Activated T-cell treated with anti-CD3 and anti-CD28 coated beads, Interleukin-2, amount 50 U/mL, for 72 hours (primary cell): ENCODE data around the gene KLB. TPM values are rescaled to one million over a fixed set of nuclear protein-coding genes. Genes with fewer than 3 reads are reported as not detected.
"Not testable (repeated sequence)": the region's sequence is repeated elsewhere in the genome, so short reads cannot be mapped to it uniquely, and the experiment has no call there.

Experiments used
- ATAC-seq, 2 donors: fragments of 150-1000 bp; cut with Tn5 transposase; replicated peaks in 1 of 2; 2 replicates each; pipeline ENCODE4 v1.10.0; 2021; ENCODE audit warnings: moderate library complexity in 2 of 2, mild to moderate bottlenecking in 1 of 2
- DNase-seq, 2 donors: peaks; one replicate each; pipeline ENCODE4 v3.0.0; 2021 to 2022; ENCODE audit warnings: mixed read lengths in 1 of 2
- H3K27ac Mint-ChIP-seq: one replicate; pipeline ENCODE4 v1.8.0; 2022; ENCODE audit warnings: mild to moderate bottlenecking, moderate library complexity, mixed read lengths
- H3K27me3 Mint-ChIP-seq: one replicate; pipeline ENCODE4 v1.8.0; 2022; ENCODE audit warnings: low read depth, mixed read lengths
- H3K36me3 Mint-ChIP-seq, 2 donors: one replicate each; pipeline ENCODE4 v1.8.0; 2022; ENCODE audit warnings: mixed read lengths in 2 of 2, mild to moderate bottlenecking in 1 of 2; ENCODE audit not compliant: insufficient read depth in 2 of 2
- H3K4me1 Mint-ChIP-seq: one replicate; pipeline ENCODE4 v1.8.0; 2022; ENCODE audit warnings: low read depth, mixed read lengths
- H3K4me3 Mint-ChIP-seq, 2 donors: one replicate each; pipeline ENCODE4 v1.8.0; 2022; ENCODE audit warnings: mild to moderate bottlenecking in 2 of 2, mixed read lengths in 2 of 2, moderate library complexity in 2 of 2
- H3K9me3 Mint-ChIP-seq, 2 donors: one replicate each; pipeline ENCODE4 v1.8.0; 2022; ENCODE audit warnings: mixed read lengths in 2 of 2
- total RNA-seq, 2 donors: library from RNA; stranded (reverse); gene quantifications; one replicate each; pipeline ENCODE4 v1.2.3, GENCODE V29; 2022

Gene KLB
- total RNA-seq, 2 donors from 2014 or later, result not detected

- H3K27ac Mint-ChIP-seq, result peak overlapping the region; percentile 100
- H3K27me3 Mint-ChIP-seq, result no peaks in the 10 kb centered on the region
- peaks cover 75% of the 10 kb centered on the region for H3K4me1 Mint-ChIP-seq
- peaks cover 28 to 60% of the 10 kb centered on the region in 2 donors for H3K36me3 Mint-ChIP-seq
- ATAC-seq (no peak), DNase-seq (no peak)
- H3K9me3 Mint-ChIP-seq, result no peaks in the 10 kb centered on the region
- peak overlapping the region; percentile 97 to 99 for H3K4me3 Mint-ChIP-seq
Observed at GRCh38 chr4:39456946-39457763, 50.4 kb downstream of the KLB start.

- DNase-seq, H3K27me3 Mint-ChIP-seq, H3K9me3 Mint-ChIP-seq, ATAC-seq: not testable (repeated sequence)
- peak overlapping the region; percentile 100 for H3K27ac Mint-ChIP-seq
- H3K36me3 Mint-ChIP-seq, result peaks cover 26 to 50% of the 10 kb centered on the region in 2 donors
- peaks cover 69% of the 10 kb centered on the region for H3K4me1 Mint-ChIP-seq
- H3K4me3 Mint-ChIP-seq, result peak overlapping the region; percentile 97 to 99
Observed at GRCh38 chr4:39458161-39458504, 51.4 kb downstream of the KLB start.

GRCh38 chr4:39458505-39459300 is 52.0 kb downstream of the KLB start, which contains the start of the genes LIAS and RPL9:
Gene LIAS, plus strand, starts transcription at chr4:39459056. Its CDS starts 62 bp downstream, at chr4:39459118.
Gene RPL9, minus strand, starts transcription at chr4:39458922. Its CDS starts 483 bp downstream, at chr4:39458439.
- peaks cover 70% of the 10 kb centered on the region for H3K4me1 Mint-ChIP-seq

DNA sequence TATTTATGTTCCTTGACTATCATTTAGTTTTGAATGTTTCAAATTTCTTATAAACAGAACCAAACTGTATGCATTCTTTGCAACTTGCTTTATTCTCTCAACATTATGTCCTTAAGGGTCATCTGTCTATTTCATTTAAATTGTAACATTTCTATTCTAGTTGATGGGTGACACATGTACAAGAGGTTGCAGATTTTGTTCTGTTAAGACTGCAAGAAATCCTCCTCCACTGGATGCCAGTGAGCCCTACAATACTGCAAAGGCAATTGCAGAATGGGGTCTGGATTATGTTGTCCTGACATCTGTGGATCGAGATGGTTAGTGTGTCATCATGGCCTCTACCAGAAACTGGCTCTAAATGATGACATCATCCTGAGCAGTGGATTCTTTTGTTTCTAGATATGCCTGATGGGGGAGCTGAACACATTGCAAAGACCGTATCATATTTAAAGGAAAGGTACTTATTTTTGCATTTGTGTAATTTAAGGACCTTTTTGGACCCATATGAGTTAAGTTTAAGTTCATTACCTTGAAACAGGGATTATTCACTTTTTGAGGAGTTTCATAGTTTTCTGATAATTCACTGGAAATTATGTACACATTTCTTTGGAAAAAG is 58.3 kb downstream of the KLB start:
- H3K36me3 Mint-ChIP-seq, result peaks cover 0 to 15% of the 10 kb centered on the region in 2 donors
- H3K9me3 Mint-ChIP-seq, result no peaks in the 10 kb centered on the region
- ATAC-seq, result peak; percentile 90 to 93

More at GRCh38 chr4:39458505-39459300, 52.0 kb downstream of the KLB start, which contains the start of the genes LIAS and RPL9:
- ATAC-seq (peak; percentile 92 to 93), DNase-seq (peak; percentile 93)
- no peaks in the 10 kb centered on the region for H3K9me3 Mint-ChIP-seq
- H3K27ac Mint-ChIP-seq, result peak within 1 kb of the TSS; percentile 100
- H3K36me3 Mint-ChIP-seq, result peaks cover 23 to 46% of the 10 kb centered on the region in 2 donors
- peak within 1 kb of the TSS; percentile 97 to 99 for H3K4me3 Mint-ChIP-seq
- no peaks in the 10 kb centered on the region for H3K27me3 Mint-ChIP-seq

GRCh38 chr4:39466747-39467146 is 60.0 kb downstream of the KLB start:
- Mint-ChIP-seq H3K36me3 (peaks cover 0 to 16% of the 10 kb centered on the region in 2 donors), H3K4me3 (no peak overlapping the region), H3K9me3 (no peaks in the 10 kb centered on the region), H3K4me1 (peaks cover 27% of the 10 kb centered on the region), H3K27ac (no peak overlapping the region), H3K27me3 (no peaks in the 10 kb centered on the region)
- DNase-seq, result no peak
- ATAC-seq, result no peak

More for the DNA sequence above, 58.3 kb downstream of the KLB start:
- H3K4me1 Mint-ChIP-seq, result peaks cover 40% of the 10 kb centered on the region
- no peaks in the 10 kb centered on the region for H3K27me3 Mint-ChIP-seq
- peak overlapping the region; percentile 96 for H3K27ac Mint-ChIP-seq
- peak in 1 of 2 donors; percentile 23 for DNase-seq
- peak overlapping the region in 1 of 2 donors; percentile 63 for H3K4me3 Mint-ChIP-seq

- Mint-ChIP-seq H3K4me1 (peaks cover 27% of the 10 kb centered on the region), H3K27ac (no peak overlapping the region), H3K4me3 (no peak overlapping the region), H3K27me3 (no peaks in the 10 kb centered on the region), H3K9me3 (no peaks in the 10 kb centered on the region), H3K36me3 (peaks cover 0 to 16% of the 10 kb centered on the region in 2 donors)
- ATAC-seq (no peak), DNase-seq (no peak)
Observed at GRCh38 chr4:39467464-39467863, 60.7 kb downstream of the KLB start.

DNA sequence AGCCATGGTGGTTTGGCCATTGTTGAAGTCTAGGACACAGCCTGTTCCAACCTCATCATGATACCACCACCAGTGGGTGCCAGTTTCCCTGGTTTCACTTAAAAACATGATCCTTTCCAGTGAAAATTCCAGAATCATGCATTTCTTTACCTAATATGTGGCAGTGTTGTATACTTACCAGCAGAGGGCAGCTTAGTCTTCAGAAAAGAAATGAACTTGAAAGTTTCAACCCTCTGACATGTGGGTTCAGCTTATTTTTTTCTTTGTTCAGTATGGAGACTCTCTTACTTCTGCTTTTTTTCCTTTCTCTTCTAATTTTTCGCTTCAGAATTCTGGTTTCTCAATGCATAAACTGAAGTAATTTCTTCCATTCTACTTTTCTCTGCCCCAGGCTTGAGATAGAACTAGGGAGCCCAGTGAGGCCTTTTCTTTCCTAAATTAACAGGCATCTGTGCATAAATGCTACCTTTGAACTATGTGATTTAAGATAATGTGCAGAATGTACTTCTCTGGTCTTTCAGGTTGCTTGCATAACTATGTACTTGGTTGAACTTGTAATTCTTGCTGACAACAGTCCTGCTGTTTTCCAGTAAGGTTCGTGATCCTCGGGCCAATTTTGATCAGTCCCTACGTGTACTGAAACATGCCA is 62.8 kb downstream of the KLB start:
- H3K36me3 Mint-ChIP-seq, result peaks cover 0 to 10% of the 10 kb centered on the region in 2 donors
- no peak overlapping the region for H3K4me3 Mint-ChIP-seq
- H3K4me1 Mint-ChIP-seq, result peaks cover 19% of the 10 kb centered on the region
- no peaks in the 10 kb centered on the region for H3K27me3 Mint-ChIP-seq
- DNase-seq (no peak), ATAC-seq (peak; percentile 45 to 67)
- H3K27ac Mint-ChIP-seq, result peak overlapping the region; percentile 24
- no peaks in the 10 kb centered on the region for H3K9me3 Mint-ChIP-seq

DNA sequence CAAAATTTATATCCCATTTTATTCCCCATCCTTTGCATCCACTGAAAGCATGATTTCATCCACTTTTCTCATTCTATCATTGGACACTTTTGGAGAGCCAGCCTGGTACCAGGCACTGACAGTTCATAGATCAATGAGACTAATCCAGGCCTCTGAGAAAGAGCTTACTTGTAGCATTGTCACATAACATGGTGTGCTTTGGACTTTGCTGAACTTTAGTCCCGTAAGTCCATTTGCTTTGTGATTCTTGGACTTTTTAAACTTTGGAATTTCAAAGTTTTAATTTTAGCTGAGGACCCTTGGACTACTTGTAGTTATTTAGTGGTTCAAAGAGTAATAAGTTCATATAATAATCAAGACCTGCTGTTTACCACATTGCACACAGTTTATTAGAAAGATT is 63.7 kb downstream of the KLB start:
- H3K36me3 Mint-ChIP-seq, result peaks cover 0 to 7% of the 10 kb centered on the region in 2 donors
- H3K4me1 Mint-ChIP-seq, result peaks cover 12% of the 10 kb centered on the region
- ATAC-seq (no peak), DNase-seq (no peak)
- H3K4me3 Mint-ChIP-seq, result no peak overlapping the region
- H3K27ac Mint-ChIP-seq, result no peak overlapping the region
- H3K27me3 Mint-ChIP-seq, result no peaks in the 10 kb centered on the region
- H3K9me3 Mint-ChIP-seq, result no peaks in the 10 kb centered on the region

DNA sequence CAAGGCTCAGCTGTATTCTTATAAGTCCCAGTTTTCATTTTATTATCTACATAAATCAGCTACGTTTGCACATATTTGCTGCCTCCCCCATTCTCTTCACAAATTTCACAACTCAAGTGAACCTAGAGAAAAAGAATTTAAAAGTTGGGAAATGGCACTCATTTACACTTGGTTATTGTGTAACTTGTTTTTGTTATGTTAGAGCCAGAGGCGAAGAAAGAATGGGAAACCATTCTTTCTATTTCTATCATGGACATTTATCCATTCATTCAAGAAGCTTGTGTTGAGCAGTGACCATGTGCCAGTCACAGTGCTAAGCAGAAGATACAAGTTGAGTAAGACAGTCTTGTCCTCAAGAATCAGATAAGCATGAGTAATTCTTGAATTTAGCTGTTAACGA is 65.7 kb downstream of the KLB start:
- Mint-ChIP-seq H3K9me3 (no peaks in the 10 kb centered on the region), H3K36me3 (peaks cover 2 to 9% of the 10 kb centered on the region in 2 donors), H3K4me1 (peaks cover 12% of the 10 kb centered on the region), H3K4me3 (no peak overlapping the region), H3K27ac (no peak overlapping the region), H3K27me3 (no peaks in the 10 kb centered on the region)
- ATAC-seq, result no peak
- DNase-seq, result no peak

- Mint-ChIP-seq H3K27ac (peak overlapping the region; percentile 57), H3K9me3 (no peaks in the 10 kb centered on the region), H3K4me1 (no peaks in the 10 kb centered on the region), H3K27me3 (no peaks in the 10 kb centered on the region), H3K4me3 (no peak overlapping the region), H3K36me3 (peaks cover 2 to 4% of the 10 kb centered on the region in 2 donors)
- ATAC-seq, result no peak
- DNase-seq, result no peak
Observed at GRCh38 chr4:39476187-39476895, 69.6 kb downstream of the KLB start.

- H3K9me3 Mint-ChIP-seq, result no peaks in the 10 kb centered on the region
- ATAC-seq (no peak), DNase-seq (no peak)
- no peak overlapping the region for H3K27ac Mint-ChIP-seq
- no peak overlapping the region for H3K4me3 Mint-ChIP-seq
- H3K27me3 Mint-ChIP-seq, result no peaks in the 10 kb centered on the region
- H3K36me3 Mint-ChIP-seq, result peaks cover 2 to 4% of the 10 kb centered on the region in 2 donors
- no peaks in the 10 kb centered on the region for H3K4me1 Mint-ChIP-seq
Observed at GRCh38 chr4:39480251-39480650, 73.5 kb downstream of the KLB start.
